GM18858 (cell line): ENCODE measurements around the gene FOXP1.

Experiments used
- ATAC-seq: cut with Tn5 transposase; IDR thresholded peaks from one replicate; pipeline ENCODE4 v1.9.1; 2021; ENCODE audit not compliant: unreplicated experiment

The FOXP1 gene

DNA sequence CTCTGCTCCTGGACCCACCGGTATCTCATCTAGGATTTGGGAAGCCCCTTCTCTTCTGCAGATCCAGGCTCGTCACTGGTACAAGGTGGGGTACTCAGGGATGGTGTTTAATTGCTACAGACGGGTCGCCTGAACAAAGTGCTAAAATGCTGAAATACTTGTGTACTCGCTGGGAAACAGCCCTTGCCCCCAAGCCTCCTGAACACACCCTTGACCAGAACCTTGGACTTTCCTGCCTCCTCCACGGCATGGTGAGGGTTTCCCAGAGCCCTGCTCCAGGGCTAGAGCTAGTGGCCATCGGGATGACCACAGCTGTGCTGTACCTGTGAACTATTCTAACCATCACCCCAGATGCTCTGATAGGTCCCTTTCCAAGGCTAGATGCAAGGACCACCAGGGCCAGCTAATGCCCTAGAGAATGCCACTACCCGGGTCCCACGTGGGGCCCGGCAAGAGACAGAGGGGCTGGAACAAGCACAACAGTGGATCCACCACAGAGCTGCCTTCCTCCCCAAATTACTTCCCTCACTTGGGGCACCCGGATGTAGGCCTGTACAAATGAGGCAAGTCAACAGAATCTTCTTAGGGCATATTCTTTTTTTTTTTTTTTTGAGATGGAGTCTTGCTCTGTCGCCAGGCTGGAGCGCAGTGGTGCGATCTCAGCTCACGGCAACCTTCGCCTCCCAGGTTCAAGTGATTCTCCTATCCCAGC is 267.3 kb downstream of the FOXP1 start:
- no peak for ATAC-seq

- ATAC-seq, result no peak
Observed at GRCh38 chr3:71315431-71315830, 268.1 kb downstream of the FOXP1 start.

- ATAC-seq, result no peak
Observed at GRCh38 chr3:71313844-71314243, 269.7 kb downstream of the FOXP1 start.

DNA sequence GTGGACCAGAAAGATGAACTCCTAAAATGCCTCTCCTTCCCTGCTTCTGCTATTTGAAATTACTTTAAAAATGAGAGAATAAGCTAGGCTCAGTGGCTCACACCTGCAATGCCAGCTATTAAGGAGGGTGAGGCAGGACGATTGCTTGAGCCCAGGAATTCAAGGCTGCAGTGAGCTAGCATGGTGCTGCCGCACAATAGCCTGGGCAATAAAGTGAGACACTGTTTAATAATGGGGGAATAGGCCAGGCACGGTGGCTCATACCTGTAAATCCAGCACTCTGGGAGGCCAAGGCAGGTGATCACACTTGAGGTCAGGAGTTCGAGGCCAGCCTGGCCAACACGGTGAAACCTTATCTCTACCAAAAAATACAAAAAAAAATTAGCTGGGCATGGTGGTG is 271.1 kb downstream of the FOXP1 start:
- no peak for ATAC-seq

DNA sequence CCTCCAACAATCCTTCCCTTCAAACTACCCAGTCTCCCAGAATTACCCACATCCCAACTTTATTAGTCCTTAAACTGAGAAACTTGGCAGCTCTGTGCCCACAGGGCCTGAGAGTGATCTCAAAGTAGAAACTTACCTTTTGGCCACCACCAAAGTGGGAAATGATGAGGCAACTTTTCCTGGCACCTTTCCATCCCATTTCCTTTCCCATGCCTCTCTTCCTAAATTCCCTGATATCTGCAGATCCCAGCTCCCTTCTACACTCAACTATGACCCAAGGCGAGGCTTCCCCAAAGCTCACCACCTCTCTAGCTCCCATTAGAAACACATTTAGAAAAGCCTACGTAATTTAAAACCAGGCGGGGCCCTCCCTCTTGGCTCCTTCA is 271.9 kb downstream of the FOXP1 start:
- ATAC-seq, result no peak

DNA sequence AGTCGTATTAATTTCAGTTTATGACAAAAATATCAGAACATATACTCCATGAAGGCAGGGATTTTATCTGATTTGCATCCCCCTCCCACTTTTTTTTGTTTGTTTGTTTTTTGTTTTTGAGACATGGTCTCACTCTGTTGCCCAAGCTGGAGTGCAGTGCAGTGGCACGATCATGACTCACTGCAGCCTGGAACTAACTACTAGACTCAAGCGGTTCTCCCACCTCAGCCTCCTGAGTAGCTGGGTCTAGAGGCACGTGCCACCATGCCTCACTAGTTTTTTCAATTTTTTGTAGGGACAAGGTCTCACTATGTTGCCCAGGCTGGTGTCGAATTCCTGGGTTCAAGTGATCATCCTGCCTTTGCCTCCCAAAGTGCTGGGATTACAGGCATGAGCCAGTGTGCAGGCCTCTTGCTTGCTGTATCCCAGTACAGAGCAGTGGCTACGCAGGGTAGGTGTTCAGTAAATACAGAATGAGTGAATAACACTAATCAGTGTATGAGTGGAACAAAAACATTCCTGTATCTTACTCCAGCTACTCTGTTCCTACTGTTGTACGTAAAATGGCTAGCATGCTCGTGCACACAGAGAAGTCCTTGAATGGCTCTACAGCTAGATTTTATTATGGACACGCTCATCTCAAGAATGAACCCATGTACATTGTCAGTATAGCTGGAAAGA is 272.4 kb downstream of the FOXP1 start:
- ATAC-seq, result no peak

DNA sequence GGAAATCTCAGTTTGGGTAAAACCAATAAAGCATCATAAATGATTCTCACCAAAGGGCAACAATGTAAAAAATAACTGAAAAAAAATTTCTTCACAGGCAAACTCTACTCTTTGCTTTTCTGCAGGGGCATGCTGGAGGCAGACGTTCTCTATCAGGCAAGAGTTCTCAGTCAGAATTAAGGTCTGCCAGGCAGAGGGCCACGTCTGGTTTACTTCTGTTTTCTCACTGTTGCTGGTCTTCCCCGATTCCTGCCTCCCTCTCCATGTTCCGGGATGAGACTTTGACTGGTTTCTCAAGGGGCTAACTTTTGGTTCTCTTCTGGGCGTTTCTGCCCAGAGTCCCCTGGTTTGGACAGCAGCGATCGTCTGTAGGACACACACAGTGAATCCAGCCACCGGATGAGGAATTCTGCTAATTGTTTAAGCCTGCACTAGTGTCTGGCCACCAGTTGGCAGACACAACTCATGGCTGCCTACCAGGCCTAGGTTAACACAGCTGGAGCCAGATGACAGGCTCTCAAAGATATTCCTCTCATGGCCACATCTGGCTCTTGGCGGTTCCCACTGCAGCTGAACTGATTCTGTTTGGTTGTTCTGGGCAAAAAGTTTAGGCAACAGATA is 273.1 kb downstream of the FOXP1 start:
- ATAC-seq, result no peak

- ATAC-seq, result no peak
Observed at GRCh38 chr3:71309886-71310285, 273.6 kb downstream of the FOXP1 start.

DNA sequence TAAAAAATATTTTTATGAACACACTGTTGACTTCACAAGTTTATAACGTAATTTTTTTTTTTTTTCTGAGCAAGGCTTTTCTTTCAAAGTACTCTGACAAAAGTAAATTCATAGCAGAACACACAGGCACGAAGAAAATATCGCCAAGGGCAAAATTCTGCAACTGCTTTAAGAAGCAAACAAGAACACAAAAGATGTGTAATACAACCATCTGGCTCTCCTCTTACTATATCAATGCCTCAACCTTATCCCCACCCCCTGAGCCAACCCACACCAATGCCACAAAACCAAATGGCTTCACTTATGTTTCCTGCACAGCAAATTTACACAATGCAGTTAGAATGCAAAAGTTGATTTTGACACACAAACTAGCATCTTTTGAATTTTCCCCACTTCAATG is 274.2 kb downstream of the FOXP1 start:
- ATAC-seq, result no peak

- no peak for ATAC-seq
Observed at GRCh38 chr3:71308836-71309235, 274.7 kb downstream of the FOXP1 start.

DNA sequence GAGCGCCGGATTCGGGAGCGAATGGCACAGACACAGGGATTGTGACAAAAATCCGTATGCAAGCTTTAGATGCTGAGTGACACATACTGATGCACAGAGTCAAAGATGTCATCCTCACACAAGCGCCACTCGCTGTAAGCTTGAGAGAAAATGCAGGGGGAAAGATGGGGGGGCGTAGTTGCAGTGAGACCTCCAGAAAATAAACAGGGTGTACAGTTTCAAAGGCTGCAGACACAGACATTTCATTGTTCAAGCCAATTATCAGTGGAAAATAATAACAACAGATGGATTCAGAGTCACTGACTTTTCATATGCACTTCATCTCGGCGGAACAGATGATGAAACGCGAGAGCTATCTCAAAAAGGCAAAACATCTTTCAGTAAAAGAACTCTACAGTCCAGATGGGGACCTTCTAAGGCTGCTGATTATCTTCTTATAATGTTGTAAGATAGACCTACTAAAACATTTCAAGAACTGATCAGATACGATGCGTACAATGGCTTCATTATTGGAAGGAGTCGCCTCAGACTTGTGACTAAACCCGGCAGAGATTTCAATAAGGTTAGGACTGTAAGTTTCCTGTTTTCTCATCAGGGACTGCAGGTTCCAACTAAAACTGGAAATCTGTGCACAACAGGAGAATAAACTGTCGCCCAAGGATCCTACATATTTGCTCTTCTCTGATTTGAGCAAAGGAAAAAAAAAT is 275.4 kb downstream of the FOXP1 start:
- ATAC-seq, result no peak

GRCh38 chr3:71305231-71306206 is 278.0 kb downstream of the FOXP1 start:
- no peak for ATAC-seq

- no peak for ATAC-seq
Observed at GRCh38 chr3:71304684-71305083, 278.8 kb downstream of the FOXP1 start.

DNA sequence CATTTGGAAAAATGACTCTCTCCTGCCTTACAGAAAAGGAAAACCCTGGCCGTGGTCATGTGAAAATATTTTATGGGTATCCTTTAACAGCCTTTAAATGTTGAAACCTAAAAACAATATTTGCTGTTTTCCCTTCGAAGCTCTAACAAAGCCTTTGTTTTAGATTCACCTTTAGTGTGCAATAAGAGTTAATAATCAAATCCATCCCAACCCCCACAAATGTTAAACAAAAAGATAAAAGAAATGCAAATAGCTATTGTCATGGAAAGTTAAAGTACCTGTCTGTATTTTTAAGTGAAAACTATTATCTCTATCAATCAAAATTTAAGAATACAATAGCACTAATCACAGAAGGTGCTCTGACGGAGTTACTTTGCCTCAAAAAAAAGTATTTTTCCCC is 279.3 kb downstream of the FOXP1 start:
- no peak for ATAC-seq

DNA sequence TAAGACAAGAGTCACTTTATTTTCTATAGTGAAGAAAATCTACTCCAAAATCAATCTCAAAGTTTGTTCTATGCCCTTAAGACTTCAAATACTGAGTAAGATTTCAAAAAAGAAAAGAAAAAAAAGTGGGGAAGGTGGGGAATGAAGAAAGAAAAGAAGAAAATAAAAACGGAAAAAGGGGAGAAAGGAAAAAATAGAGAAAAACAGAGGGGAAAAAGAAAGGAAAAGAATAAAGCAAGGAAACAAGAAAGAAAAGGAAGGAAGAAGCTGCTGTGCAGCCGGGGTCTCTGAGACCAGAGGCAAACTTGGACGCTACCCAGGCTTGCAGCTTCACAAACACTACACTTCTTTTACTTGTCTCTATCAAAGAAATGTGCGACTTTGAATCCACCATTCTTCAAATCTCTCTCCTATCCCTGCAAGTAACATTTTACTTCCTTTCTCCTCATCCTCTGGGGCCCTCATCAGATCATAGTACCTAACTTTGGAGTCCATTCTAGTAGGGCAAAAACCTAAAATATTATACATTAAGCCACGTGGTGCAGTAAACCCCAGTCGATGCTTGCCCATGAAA is 279.8 kb downstream of the FOXP1 start:
- ATAC-seq, result no peak

DNA sequence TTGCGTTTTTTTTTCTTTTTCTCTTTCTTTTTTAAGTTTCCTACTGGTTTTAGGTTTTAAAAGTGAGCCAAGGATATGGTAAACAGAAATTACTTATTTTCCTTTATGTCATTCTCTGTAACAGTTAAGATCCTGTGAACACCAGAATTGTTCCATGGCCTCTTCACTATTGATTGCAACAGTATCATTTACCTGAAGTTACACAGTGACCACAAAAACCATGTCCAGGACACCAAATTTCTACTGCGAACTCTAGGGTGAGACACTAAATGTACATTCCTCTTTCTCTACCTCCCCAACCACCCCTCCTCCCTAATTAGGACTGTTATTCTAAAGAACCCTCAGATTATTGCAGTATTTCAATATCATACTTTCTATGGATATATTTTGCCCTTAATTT is 280.9 kb downstream of the FOXP1 start:
- ATAC-seq, result no peak

GRCh38 chr3:71300951-71301393 is 282.6 kb downstream of the FOXP1 start:
- ATAC-seq, result peak; percentile 84

DNA sequence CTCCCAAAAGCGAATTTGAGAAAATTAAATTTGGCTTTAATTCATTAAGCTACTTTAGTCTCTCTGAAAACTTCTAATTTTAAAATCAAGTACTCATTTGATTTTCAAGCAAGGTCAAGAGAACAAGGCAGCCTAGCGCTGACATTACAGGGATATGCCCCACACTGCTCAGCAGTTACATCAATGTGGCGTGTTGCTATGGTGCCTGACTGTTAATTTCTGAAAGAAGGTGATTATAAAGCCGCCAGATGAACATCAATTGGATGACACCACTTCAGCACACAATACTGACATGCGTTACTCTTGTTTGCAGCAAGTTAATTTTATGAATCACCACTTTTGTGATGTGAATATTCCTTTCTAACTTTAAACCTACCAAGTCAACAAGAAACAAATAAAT is 284.4 kb downstream of the FOXP1 start:
- ATAC-seq, result no peak

DNA sequence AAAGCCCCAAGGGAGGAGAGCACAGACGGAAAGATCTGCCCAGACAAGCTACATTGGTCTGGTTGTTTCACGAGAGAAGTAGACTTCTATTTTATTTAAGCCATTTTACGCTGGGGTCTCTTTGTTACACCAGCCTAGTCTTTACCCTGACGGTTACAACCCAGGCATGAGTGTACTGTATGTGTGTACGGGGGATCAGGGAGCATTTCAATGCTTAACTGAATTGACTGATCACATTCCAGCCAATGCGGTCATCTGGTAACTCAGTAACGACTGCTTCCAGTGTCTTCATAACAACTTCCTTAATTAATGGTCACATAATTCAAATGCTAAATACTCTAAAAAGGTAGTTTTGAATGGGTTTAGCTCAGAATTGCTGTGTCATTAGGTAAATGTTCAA is 288.6 kb downstream of the FOXP1 start:
- no peak for ATAC-seq

GRCh38 chr3:71290301-71290700 is 293.2 kb downstream of the FOXP1 start:
- ATAC-seq, result no peak
